GM13976 (cell line): ENCODE results near the gene KLHL6.
"Not testable (repeated sequence)": the region's sequence is repeated elsewhere in the genome, so short reads cannot be mapped to it uniquely, and the experiment has no call there.

Experiments used
- DNase-seq: peaks from one replicate; pipeline ENCODE4 v3.0.0; 2012; ENCODE audit warnings: low spot score
- in situ Hi-C: fragments of 300-500 bp; cut with MboI; formaldehyde crosslinking; loops from one replicate; pipeline ENCODE4 v1.12.0; 2022; ENCODE audit warnings: low sequenced_read_pairs, mixed read lengths, inconsistent platforms; ENCODE audit not compliant: unreplicated experiment
- TF ChIP-seq, protein P1 (sequence below): IDR thresholded peaks from 2 replicates; pipeline ENCODE4 v1.5.1; 2012; ENCODE audit warnings: borderline replicate concordance, mild to moderate bottlenecking; ENCODE audit not compliant: insufficient read depth; ENCODE audit errors: extremely low read depth, missing control alignments, control extremely low read depth

KLHL6 gene

DNA sequence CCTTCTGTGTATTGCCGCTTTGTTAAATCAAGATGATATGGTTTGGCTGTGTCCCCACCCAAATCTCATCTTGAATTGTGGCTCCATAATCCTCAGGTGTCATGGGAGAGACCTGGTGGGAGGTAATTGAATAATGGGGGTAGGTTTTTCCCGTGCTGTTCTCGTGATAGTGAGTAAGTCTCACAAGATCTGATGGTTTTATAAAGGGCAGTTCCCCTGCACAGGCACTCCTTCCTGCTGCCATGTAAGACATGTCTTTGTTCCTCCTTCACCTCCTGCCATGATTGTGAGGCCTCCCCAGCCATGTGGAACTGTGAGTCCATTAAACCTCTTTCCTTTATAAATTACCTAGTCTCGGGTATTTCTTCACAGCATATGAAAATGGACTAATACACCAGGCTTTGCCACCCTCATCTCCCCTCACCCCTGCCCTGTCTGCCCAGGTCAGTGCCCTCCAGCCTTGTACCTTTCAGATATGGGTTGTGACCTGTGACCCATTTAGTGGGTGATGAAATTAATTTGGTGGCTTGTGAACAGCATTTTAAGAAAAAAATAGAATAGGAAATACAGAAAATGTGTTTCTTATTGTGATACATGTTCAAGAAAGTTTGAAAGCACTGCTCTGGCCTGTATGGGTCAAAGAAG lies 71.0 kb downstream of the KLHL6 start:
- no peak for DNase-seq
- in situ Hi-C loops = no loop called here
- TF ChIP-seq, protein P1, sequence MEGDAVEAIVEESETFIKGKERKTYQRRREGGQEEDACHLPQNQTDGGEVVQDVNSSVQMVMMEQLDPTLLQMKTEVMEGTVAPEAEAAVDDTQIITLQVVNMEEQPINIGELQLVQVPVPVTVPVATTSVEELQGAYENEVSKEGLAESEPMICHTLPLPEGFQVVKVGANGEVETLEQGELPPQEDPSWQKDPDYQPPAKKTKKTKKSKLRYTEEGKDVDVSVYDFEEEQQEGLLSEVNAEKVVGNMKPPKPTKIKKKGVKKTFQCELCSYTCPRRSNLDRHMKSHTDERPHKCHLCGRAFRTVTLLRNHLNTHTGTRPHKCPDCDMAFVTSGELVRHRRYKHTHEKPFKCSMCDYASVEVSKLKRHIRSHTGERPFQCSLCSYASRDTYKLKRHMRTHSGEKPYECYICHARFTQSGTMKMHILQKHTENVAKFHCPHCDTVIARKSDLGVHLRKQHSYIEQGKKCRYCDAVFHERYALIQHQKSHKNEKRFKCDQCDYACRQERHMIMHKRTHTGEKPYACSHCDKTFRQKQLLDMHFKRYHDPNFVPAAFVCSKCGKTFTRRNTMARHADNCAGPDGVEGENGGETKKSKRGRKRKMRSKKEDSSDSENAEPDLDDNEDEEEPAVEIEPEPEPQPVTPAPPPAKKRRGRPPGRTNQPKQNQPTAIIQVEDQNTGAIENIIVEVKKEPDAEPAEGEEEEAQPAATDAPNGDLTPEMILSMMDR = no peak

DNA sequence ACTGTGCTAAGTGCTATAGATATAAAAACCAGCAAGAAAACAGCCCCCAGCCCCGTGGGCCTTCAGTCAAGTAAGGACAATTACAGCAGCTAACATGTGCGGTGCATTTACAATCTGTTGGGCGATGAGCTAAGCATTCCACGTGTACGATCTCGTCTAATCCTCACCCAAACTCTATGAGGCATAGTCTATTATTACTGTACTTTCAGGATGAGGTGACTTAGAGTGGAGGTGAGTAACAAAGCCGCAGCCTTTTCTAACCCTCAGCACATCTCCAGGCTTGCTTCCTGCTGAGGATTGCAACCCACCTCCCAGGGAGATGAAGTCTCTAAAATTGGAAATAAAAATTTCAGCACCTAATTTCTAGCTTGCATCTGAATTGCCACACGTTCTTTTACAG lies 73.9 kb downstream of the KLHL6 start:
- TF ChIP-seq, protein P1 = no peak
- in situ Hi-C loops = no loop called here
- DNase-seq = no peak

- TF ChIP-seq, protein P1 = no peak
- DNase-seq = no peak
- in situ Hi-C loops = no loop called here
Measured at GRCh38 chr3:183478501-183478900, 77.0 kb downstream of the KLHL6 start.

- DNase-seq = no peak
- TF ChIP-seq, protein P1 = no peak
- in situ Hi-C loops = no loop called here
Measured at GRCh38 chr3:183477801-183478456, 77.6 kb downstream of the KLHL6 start.

GRCh38 chr3:183475764-183476162 lies 79.7 kb downstream of the KLHL6 start:
- DNase-seq, in situ Hi-C loops: not testable (repeated sequence)

- in situ Hi-C loops = no loop called here
- DNase-seq = no peak
- TF ChIP-seq, protein P1 = no peak
Measured at GRCh38 chr3:183475016-183475763, 80.3 kb downstream of the KLHL6 start.

DNA sequence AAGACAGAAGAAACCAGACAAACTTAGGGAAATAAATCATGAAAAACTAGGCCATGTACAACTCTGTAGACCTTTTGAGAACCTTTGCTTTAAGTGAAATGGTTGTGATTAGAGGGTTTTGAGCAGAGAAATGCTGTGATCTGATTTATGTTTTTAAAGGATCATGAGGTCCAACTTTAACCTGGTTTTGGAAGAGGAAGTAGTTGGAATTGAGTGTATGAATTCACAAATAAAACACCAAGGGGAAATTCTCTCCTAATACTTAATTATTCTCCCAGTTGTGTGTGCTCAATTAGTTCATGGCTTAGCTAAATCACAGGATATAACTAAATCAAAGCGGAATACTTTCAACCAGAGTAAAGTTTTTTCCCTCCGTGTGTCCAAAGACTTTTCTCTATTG lies 81.5 kb downstream of the KLHL6 start:
- in situ Hi-C loops = no loop called here
- TF ChIP-seq, protein P1 = no peak
- no peak for DNase-seq
